H1 (cell line): Measurements from ENCODE around the gene TXLNA. TPM values are rescaled to one million over a fixed set of nuclear protein-coding genes. Genes with fewer than 3 reads are reported as not detected.

Experiments
- BACH1 ChIP-seq: IDR thresholded peaks from 2 replicates; pipeline ENCODE4 v1.6.1; 2012; ENCODE audit warnings: low read length, improper control_type of control experiment
- BCL11A ChIP-seq, 2 experiments: IDR thresholded peaks; one replicate each; pipeline ENCODE4 v1.6.1; 2011; ENCODE audit warnings: low read depth in 2 of 2, low read length in 2 of 2, mild to moderate bottlenecking in 2 of 2
- CBX8 ChIP-seq: fragments of 300-800, 300-1000 bp; sonication (generic); IDR thresholded peaks from 2 replicates; pipeline ENCODE4 v1.7.1; 2016; ENCODE audit warnings: low read depth, low read length, borderline replicate concordance
- CTBP2 ChIP-seq: IDR thresholded peaks from 2 replicates; pipeline ENCODE4 v1.7.0; 2011; ENCODE audit warnings: borderline replicate concordance, mild to moderate bottlenecking, moderate library complexity, mixed read lengths, low read length; ENCODE audit not compliant: insufficient read depth, insufficient read length
- FOSL1 ChIP-seq: IDR thresholded peaks from 2 replicates; pipeline ENCODE4 v1.6.1; 2011; ENCODE audit warnings: mild to moderate bottlenecking, low read depth, low read length, moderate library complexity; ENCODE audit not compliant: insufficient read depth
- GABPA ChIP-seq: IDR thresholded peaks from 2 replicates; pipeline ENCODE4 v1.6.1; 2011; ENCODE audit warnings: mild to moderate bottlenecking, low read length, moderate library complexity, borderline replicate concordance; ENCODE audit not compliant: insufficient read depth
- MAFK ChIP-seq: IDR thresholded peaks from 2 replicates; pipeline ENCODE4 v1.6.1; 2012; ENCODE audit warnings: low read depth, mild to moderate bottlenecking, improper control_type of control experiment, low read length
- MAX ChIP-seq: IDR thresholded peaks from 2 replicates; pipeline ENCODE4 v1.6.1; 2012; ENCODE audit warnings: inconsistent platforms
- NANOG ChIP-seq: IDR thresholded peaks from 2 replicates; pipeline ENCODE4 v1.6.1; 2011; ENCODE audit warnings: low read length, low read depth, mild to moderate bottlenecking, inconsistent platforms; ENCODE audit not compliant: insufficient read depth, poor library complexity, severe bottlenecking
- NRF1 ChIP-seq: IDR thresholded peaks from 2 replicates; pipeline ENCODE4 v1.6.1; 2011; ENCODE audit warnings: mild to moderate bottlenecking, low read depth, low read length, improper control_type of control experiment
- POU5F1 ChIP-seq: IDR thresholded peaks from 2 replicates; pipeline ENCODE4 v1.6.1; 2011; ENCODE audit warnings: low read depth, mild to moderate bottlenecking, low read length, moderate library complexity
- SAP30 ChIP-seq: fragments of 300-600 bp; sonication (generic); IDR thresholded peaks from 2 replicates; pipeline ENCODE4 v1.7.1; 2012; ENCODE audit warnings: low read length, moderate library complexity, mild to moderate bottlenecking, inconsistent platforms; ENCODE audit not compliant: insufficient read depth, insufficient replicate concordance
- SIX5 ChIP-seq: IDR thresholded peaks from 2 replicates; pipeline ENCODE4 v1.6.1; 2011; ENCODE audit warnings: mild to moderate bottlenecking, low read depth, low read length
- SP1 ChIP-seq: IDR thresholded peaks from 2 replicates; pipeline ENCODE4 v1.6.1; 2011; ENCODE audit warnings: low read depth, low read length
- SP2 ChIP-seq: IDR thresholded peaks from 2 replicates; pipeline ENCODE4 v1.6.1; 2012; ENCODE audit warnings: mild to moderate bottlenecking, low read length, inconsistent platforms
- SUZ12 ChIP-seq: fragments of 200-600 bp; sonication (generic); IDR thresholded peaks from 2 replicates; pipeline ENCODE4 v1.6.1; 2012; ENCODE audit warnings: mild to moderate bottlenecking, inconsistent platforms, low read length, moderate library complexity, mixed read lengths
- TAF1 ChIP-seq: IDR thresholded peaks from 2 replicates; pipeline ENCODE4 v1.6.1; 2011; ENCODE audit warnings: mild to moderate bottlenecking, low read depth, low read length
- TAF7 ChIP-seq: optimal IDR thresholded peaks from 2 replicates; pipeline ENCODE3; 2011; ENCODE audit warnings: low read depth, mild to moderate bottlenecking, inconsistent platforms, low read length, moderate library complexity, borderline replicate concordance
- TCF12 ChIP-seq: IDR thresholded peaks from 2 replicates; pipeline ENCODE4 v1.6.1; 2011; ENCODE audit warnings: low read depth, mild to moderate bottlenecking, low read length
- TEAD4 ChIP-seq: IDR thresholded peaks from 2 replicates; pipeline ENCODE4 v1.6.1; 2012; ENCODE audit warnings: low read depth, low read length, inconsistent platforms, mixed read lengths
- USF2 ChIP-seq: IDR thresholded peaks from 2 replicates; pipeline ENCODE4 v1.6.1; 2011; ENCODE audit warnings: low read length, improper control_type of control experiment
- ZNF274 ChIP-seq: IDR thresholded peaks from 2 replicates; pipeline ENCODE4 v1.7.0; 2012; ENCODE audit warnings: low read length, borderline replicate concordance; ENCODE audit errors: extremely low read depth
- polyA plus RNA-seq, 7 experiments: library from polyadenylated mRNA; depleted of rRNA in 3 of 7; stranded (reverse) in 5 of 7; unstranded in 2 of 7; fragments of >200 nt in 5 of 7; fragments of 200-250 nt in 2 of 7; gene quantifications; 1 replicate in 5 of 7; 2 replicates in 1 of 7; 4 replicates in 1 of 7; pipeline versions ENCODE4 v1.2.1 to v1.2.3, GENCODE V29; 2011 to 2013; ENCODE audit warnings: missing spikeins in 2 of 7, mixed read lengths in 2 of 7
- total RNA-seq: library from RNA; stranded (reverse); fragmentation: NEBNext Ultra II Directional; extraction: Animal tissue kit (Norgen Biotek cat#: 25700); gene quantifications from 2 replicates; pipeline ENCODE4 v1.2.1, GENCODE V29; 2021

TXLNA gene
- total and polyA plus RNA-seq, 2 of the 8 experiments (the other 6 are each of a cell fraction or from before 2014, with no cell fraction given), result 31.3 to 46.9 TPM

- TF ChIP-seq SAP30 (no peak), TAF1 (peak; percentile 81), ZNF274 (no peak), FOSL1 (no peak), SP1 (peak; percentile 43; the same call in 1 of the 2 replicates), SIX5 (no peak), POU5F1 (no peak), BACH1 (no peak; the same call in 1 of the 2 replicates), BCL11A (IDR thresholded peaks at IDR 0.05; ENCODE audit: low read depth in 2 of 2, low read length in 2 of 2) (no peak), NANOG (no peak), TAF7 (peak; percentile 54), SUZ12 (no peak), TEAD4 (no peak), MAFK (no peak), MAX (peak; percentile 79), CBX8 (no peak), GABPA (no peak), USF2 (no peak), NRF1 (peak; percentile 93), CTBP2 (no peak), TCF12 (no peak), SP2 (no peak)
These were observed 26.2 kb downstream of the TXLNA start, which contains the start of gene IQCC (continued) for GRCh38 chr1:32205401-32206370.
